A549 (cell line): ENCODE measurements around the gene CEP85L.

Source experiments
- CEBPB ChIP-seq, 2 experiments: fragments of >200 bp in 1 of 2; sonication (Bioruptor Twin) in 1 of 2; formaldehyde crosslinking in 1 of 2; IDR thresholded peaks; 2 replicates each; pipeline ENCODE4 v1.6.1; 2012 to 2016
- JUN ChIP-seq, 2 experiments: fragments of >200 bp; sonication (Bioruptor Twin); formaldehyde crosslinking; IDR thresholded peaks; 2 replicates in 1 of 2; 3 replicates in 1 of 2; pipeline ENCODE4 v1.6.1; 2016 to 2017
- KDM1A ChIP-seq: fragments of 200-600 bp; sonication (generic); IDR thresholded peaks from 2 replicates; pipeline ENCODE4 v1.6.1; 2016; ENCODE audit warnings: low read depth, mild to moderate bottlenecking
- KDM5A ChIP-seq: fragments of 200-600 bp; sonication (generic); IDR thresholded peaks from 2 replicates; pipeline ENCODE4 v1.6.1; 2016; ENCODE audit warnings: antibody characterized with exemption, mild to moderate bottlenecking
- POLR2A ChIP-seq: IDR thresholded peaks from 2 replicates; pipeline ENCODE4 v1.6.1; 2012; ENCODE audit warnings: mild to moderate bottlenecking, low read length
- RCOR1 ChIP-seq: fragments of 150-350 bp; IDR thresholded peaks from 2 replicates; pipeline ENCODE4 v1.6.1; 2014; ENCODE audit warnings: antibody characterized with exemption, low read length, low read depth
- SREBF2 ChIP-seq: fragments of 450-650 bp; IDR thresholded peaks from 2 replicates; pipeline ENCODE4 v1.6.1; 2014; ENCODE audit warnings: mild to moderate bottlenecking, moderate library complexity
- TF ChIP-seq, protein P1 (sequence below): fragments of >200 bp; sonication (Bioruptor Twin); formaldehyde crosslinking; IDR thresholded peaks from 3 replicates; pipeline ENCODE4 v1.5.1; 2016
- TF ChIP-seq, protein P2 (sequence below): fragments of 250-450 bp; sonication (Bioruptor Pico); IDR thresholded peaks from 2 replicates; pipeline ENCODE4 v1.5.0; 2020; ENCODE audit warnings: low read depth, mild to moderate bottlenecking, moderate library complexity

DNA sequence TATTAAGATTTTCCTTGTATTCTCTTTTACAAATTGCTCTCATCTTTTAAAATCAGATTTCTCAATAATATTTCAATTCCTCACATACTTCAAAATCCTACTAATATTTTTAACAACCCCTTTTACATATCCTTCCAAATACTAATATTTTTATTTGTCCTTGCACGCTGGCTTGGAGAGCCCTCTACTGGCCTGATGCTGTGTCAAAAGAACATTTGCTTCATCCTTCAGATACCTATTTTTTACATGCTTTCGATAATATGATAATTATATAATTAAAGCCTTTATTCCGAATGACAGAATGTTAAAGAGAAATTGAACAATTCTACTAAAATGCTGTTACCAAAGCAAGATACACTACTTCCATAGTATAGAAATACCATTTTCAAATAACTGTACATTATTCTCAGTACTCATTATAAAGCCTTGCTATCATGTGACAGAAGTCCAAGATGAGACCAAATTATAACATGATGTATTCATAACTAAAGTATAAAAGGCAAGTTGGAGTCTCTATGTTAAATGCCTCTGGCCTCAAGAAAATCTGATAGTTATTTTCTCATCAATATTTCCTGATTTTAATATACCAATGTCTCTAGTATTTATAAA is 142.3 kb downstream of the CEP85L start:
- no peak for TF ChIP-seq JUN (IDR thresholded peaks at IDR 0.05)
- TF ChIP-seq, protein P1, sequence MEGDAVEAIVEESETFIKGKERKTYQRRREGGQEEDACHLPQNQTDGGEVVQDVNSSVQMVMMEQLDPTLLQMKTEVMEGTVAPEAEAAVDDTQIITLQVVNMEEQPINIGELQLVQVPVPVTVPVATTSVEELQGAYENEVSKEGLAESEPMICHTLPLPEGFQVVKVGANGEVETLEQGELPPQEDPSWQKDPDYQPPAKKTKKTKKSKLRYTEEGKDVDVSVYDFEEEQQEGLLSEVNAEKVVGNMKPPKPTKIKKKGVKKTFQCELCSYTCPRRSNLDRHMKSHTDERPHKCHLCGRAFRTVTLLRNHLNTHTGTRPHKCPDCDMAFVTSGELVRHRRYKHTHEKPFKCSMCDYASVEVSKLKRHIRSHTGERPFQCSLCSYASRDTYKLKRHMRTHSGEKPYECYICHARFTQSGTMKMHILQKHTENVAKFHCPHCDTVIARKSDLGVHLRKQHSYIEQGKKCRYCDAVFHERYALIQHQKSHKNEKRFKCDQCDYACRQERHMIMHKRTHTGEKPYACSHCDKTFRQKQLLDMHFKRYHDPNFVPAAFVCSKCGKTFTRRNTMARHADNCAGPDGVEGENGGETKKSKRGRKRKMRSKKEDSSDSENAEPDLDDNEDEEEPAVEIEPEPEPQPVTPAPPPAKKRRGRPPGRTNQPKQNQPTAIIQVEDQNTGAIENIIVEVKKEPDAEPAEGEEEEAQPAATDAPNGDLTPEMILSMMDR, result peak; percentile 73
- TF ChIP-seq RCOR1, result no peak
- TF ChIP-seq CEBPB (IDR thresholded peaks at IDR 0.05), result no peak
- no peak for TF ChIP-seq POLR2A
- no peak for TF ChIP-seq SREBF2
- no peak for TF ChIP-seq KDM5A
- TF ChIP-seq, protein P2, sequence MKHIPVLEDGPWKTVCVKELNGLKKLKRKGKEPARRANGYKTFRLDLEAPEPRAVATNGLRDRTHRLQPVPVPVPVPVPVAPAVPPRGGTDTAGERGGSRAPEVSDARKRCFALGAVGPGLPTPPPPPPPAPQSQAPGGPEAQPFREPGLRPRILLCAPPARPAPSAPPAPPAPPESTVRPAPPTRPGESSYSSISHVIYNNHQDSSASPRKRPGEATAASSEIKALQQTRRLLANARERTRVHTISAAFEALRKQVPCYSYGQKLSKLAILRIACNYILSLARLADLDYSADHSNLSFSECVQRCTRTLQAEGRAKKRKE (CRISPR knock-in tag), result no peak
- TF ChIP-seq KDM1A, result no peak
